GM18870 (cell line): ENCODE data around the gene CEBPA.

ENCODE experiments used
- ATAC-seq: cut with Tn5 transposase; IDR thresholded peaks from one replicate; pipeline ENCODE4 v1.9.1; 2021; ENCODE audit warnings: moderate library complexity; ENCODE audit not compliant: unreplicated experiment

CEBPA gene

GRCh38 chr19:33252418-33252962, 49.8 kb downstream of the CEBPA start:
- no peak for ATAC-seq

- ATAC-seq: no peak
Measured at GRCh38 chr19:33251526-33252090, 50.7 kb downstream of the CEBPA start.

GRCh38 chr19:33251076-33251475, 51.3 kb downstream of the CEBPA start:
- no peak for ATAC-seq

- no peak for ATAC-seq
Measured at GRCh38 chr19:33250500-33250899, 51.8 kb downstream of the CEBPA start.
